SK-N-SH (cell line): ENCODE data around the gene MEF2C. TPM values are rescaled to one million over a fixed set of nuclear protein-coding genes. Genes with fewer than 3 reads are reported as not detected.

ENCODE experiments used
- CTCF ChIA-PET: fragments of 300-600, 350-600 bp; formaldehyde crosslinking; extraction: SDS; loops from one replicate; lab custom pipeline; 2021; lab: Yijun Ruan, JAX
- POLR2A ChIA-PET: fragments of 350-600 bp; sonication (Branson Sonifier 250); formaldehyde crosslinking; extraction: SDS; loops from one replicate; lab custom pipeline; 2020; ENCODE audit warnings: antibody characterized with exemption, inconsistent platforms; lab: Yijun Ruan, JAX
- DNase-seq: peaks from one replicate; pipeline ENCODE4 v3.0.0; 2012
- H2AFZ ChIP-seq: fragments of 200-600 bp; sonication (generic); 2 replicates; pipeline ENCODE4 v1.8.1; 2016; ENCODE audit warnings: antibody characterized with exemption, mild to moderate bottlenecking, low read depth
- H3F3A ChIP-seq: fragments of 200-600 bp; sonication (generic); replicated peaks from 2 replicates; pipeline ENCODE3; 2016; ENCODE audit warnings: antibody characterized with exemption, mild to moderate bottlenecking; ENCODE audit not compliant: insufficient read depth
- H3K27ac ChIP-seq, 2 experiments: fragments of 200-500 bp in 1 of 2; fragments of 200-600 bp in 1 of 2; sonication (Bioruptor generic) in 1 of 2; sonication (generic), shearing (Covaris generic) in 1 of 2; 2 replicates each; pipeline versions ENCODE4 v1.5.1 to v1.6.1; 2014 to 2016; ENCODE audit warnings: low read depth in 2 of 2, inconsistent platforms in 1 of 2, low read length in 1 of 2, mild to moderate bottlenecking in 1 of 2, mixed read lengths in 1 of 2
- H3K27me3 ChIP-seq: fragments of 200-600 bp; sonication (generic), shearing (Covaris generic); 2 replicates; pipeline ENCODE4 v1.6.1; 2016; ENCODE audit warnings: mixed run types; ENCODE audit not compliant: insufficient read depth
- H3K36me3 ChIP-seq, 2 experiments: fragments of 200-500 bp in 1 of 2; fragments of 200-600 bp in 1 of 2; sonication (Bioruptor generic) in 1 of 2; sonication (generic) in 1 of 2; replicated peaks in 1 of 2; 2 replicates each; pipeline versions ENCODE3 to v1.5.1; 2014 to 2016; ENCODE audit warnings: low read length in 1 of 2, mild to moderate bottlenecking in 1 of 2; ENCODE audit not compliant: insufficient read depth in 2 of 2, control insufficient read depth in 1 of 2
- H3K4me1 ChIP-seq, 2 experiments: fragments of 200-500 bp in 1 of 2; fragments of 200-600 bp in 1 of 2; sonication (Bioruptor generic) in 1 of 2; sonication (generic), shearing (Covaris generic) in 1 of 2; 2 replicates each; pipeline versions ENCODE4 v1.5.1 to v1.6.1; 2014 to 2016; ENCODE audit warnings: low read depth in 1 of 2, low read length in 1 of 2, mixed run types in 1 of 2; ENCODE audit not compliant: insufficient read depth in 2 of 2, control insufficient read depth in 1 of 2
- H3K4me2 ChIP-seq: fragments of 200-600 bp; sonication (generic), shearing (Covaris generic); 2 replicates; pipeline ENCODE4 v1.6.1; 2017; ENCODE audit warnings: mixed run types
- H3K4me3 ChIP-seq, 2 experiments: fragments of 200-500 bp in 1 of 2; fragments of 200-600 bp in 1 of 2; sonication (Bioruptor generic) in 1 of 2; sonication (generic), shearing (Covaris generic) in 1 of 2; 2 replicates each; pipeline versions ENCODE4 v1.5.1 to v1.8.1; 2014 to 2016; ENCODE audit warnings: low read depth in 2 of 2, inconsistent platforms in 1 of 2, low read length in 1 of 2, mild to moderate bottlenecking in 1 of 2, mixed read lengths in 1 of 2, moderate library complexity in 1 of 2
- H3K79me2 ChIP-seq: fragments of 200-600 bp; sonication (generic); 2 replicates; pipeline ENCODE4 v1.8.1; 2017; ENCODE audit warnings: mild to moderate bottlenecking; ENCODE audit not compliant: insufficient read depth
- H3K9ac ChIP-seq: fragments of 200-600 bp; sonication (generic); 2 replicates; pipeline ENCODE4 v1.6.1; 2017; ENCODE audit warnings: mixed run types
- H3K9me2 ChIP-seq: fragments of 200-600 bp; sonication (generic); 2 replicates; pipeline ENCODE4 v1.6.1; 2017; ENCODE audit warnings: mixed run types
- H3K9me3 ChIP-seq: fragments of 200-600 bp; sonication (generic); 2 replicates; pipeline ENCODE4 v1.6.1; 2017; ENCODE audit warnings: mixed run types, mild to moderate bottlenecking, moderate library complexity
- H4K20me1 ChIP-seq: fragments of 200-600 bp; sonication (generic); 2 replicates; pipeline ENCODE4 v1.6.1; 2017; ENCODE audit warnings: mild to moderate bottlenecking, mixed run types; ENCODE audit not compliant: insufficient read depth
- CHD2 ChIP-seq: fragments of 150-350 bp; IDR thresholded peaks from 2 replicates; pipeline ENCODE4 v1.6.1; 2018; ENCODE audit warnings: low read length; ENCODE audit not compliant: partially characterized antibody
- CTCF ChIP-seq: fragments of 200-600 bp; sonication (generic); IDR thresholded peaks from 2 replicates; pipeline ENCODE4 v1.6.1; 2017; ENCODE audit warnings: antibody characterized with exemption, mild to moderate bottlenecking, moderate library complexity
- ELF1 ChIP-seq: IDR thresholded peaks from 2 replicates; pipeline ENCODE4 v1.4.0; 2012
- EP300 ChIP-seq, 2 experiments: IDR thresholded peaks; 2 replicates each; pipeline versions ENCODE4 v1.4.0 to v1.6.1; 2012; ENCODE audit warnings: borderline replicate concordance in 1 of 2, low read depth in 1 of 2, low read length in 1 of 2
- EZH2phosphoT487 ChIP-seq: fragments of 200-600 bp; sonication (generic); IDR thresholded peaks from 2 replicates; pipeline ENCODE4 v1.6.1; 2017; ENCODE audit warnings: low read depth, mixed run types, mild to moderate bottlenecking, antibody characterized with exemption, moderate library complexity, borderline replicate concordance
- FOSL2 ChIP-seq: IDR thresholded peaks from 2 replicates; pipeline ENCODE4 v1.4.0; 2012; ENCODE audit warnings: low read depth, mild to moderate bottlenecking, moderate library complexity, borderline replicate concordance
- FOXJ3 ChIP-seq: sonication (generic); formaldehyde crosslinking; IDR thresholded peaks from 2 replicates; pipeline ENCODE4 v1.5.1; 2020; ENCODE audit warnings: mild to moderate bottlenecking, missing genetic modification reagents
- FOXM1 ChIP-seq: IDR thresholded peaks from 2 replicates; pipeline ENCODE4 v1.4.0; 2012; ENCODE audit warnings: low read depth, mild to moderate bottlenecking
- GABPA ChIP-seq: IDR thresholded peaks from 2 replicates; pipeline ENCODE4 v1.4.0; 2012; ENCODE audit warnings: low read depth, mild to moderate bottlenecking
- MEF2A ChIP-seq: IDR thresholded peaks from 2 replicates; pipeline ENCODE4 v1.4.0; 2012; ENCODE audit warnings: low read depth, borderline replicate concordance
- NFIC ChIP-seq: IDR thresholded peaks from 2 replicates; pipeline ENCODE4 v1.4.0; 2012; ENCODE audit warnings: borderline replicate concordance
- NRF1 ChIP-seq: IDR thresholded peaks from 2 replicates; pipeline ENCODE4 v1.6.1; 2012; ENCODE audit warnings: low read depth, mild to moderate bottlenecking, low read length
- POLR2AphosphoS5 ChIP-seq: IDR thresholded peaks from 2 replicates; pipeline ENCODE4 v1.6.1; 2012; ENCODE audit warnings: low read depth, low read length
- RFX5 ChIP-seq: IDR thresholded peaks from 2 replicates; pipeline ENCODE4 v1.6.1; 2012; ENCODE audit warnings: mild to moderate bottlenecking, improper control_type of control experiment, low read length
- RXRA ChIP-seq: IDR thresholded peaks from 2 replicates; pipeline ENCODE4 v1.4.0; 2012; ENCODE audit warnings: low read depth, mild to moderate bottlenecking, borderline replicate concordance
- SMC3 ChIP-seq: IDR thresholded peaks from 2 replicates; pipeline ENCODE4 v1.6.1; 2012; ENCODE audit warnings: low read depth, low read length, improper control_type of control experiment
- TEAD4 ChIP-seq: IDR thresholded peaks from 2 replicates; pipeline ENCODE4 v1.4.0; 2012; ENCODE audit warnings: mild to moderate bottlenecking, borderline replicate concordance; ENCODE audit not compliant: insufficient read depth
- USF1 ChIP-seq: IDR thresholded peaks from 2 replicates; pipeline ENCODE4 v1.4.0; 2012; ENCODE audit warnings: low read depth, borderline replicate concordance
- YY1 ChIP-seq: IDR thresholded peaks from 2 replicates; pipeline ENCODE4 v1.4.0; 2012; ENCODE audit warnings: low read depth, mild to moderate bottlenecking
- WGBS: methylation state at CpG from one replicate; pipeline ENCODE4 v1.1.6; 2017; ENCODE audit warnings: low lambda C conversion rate; 5-methylcytosine and 5-hydroxymethylcytosine counted together
- polyA plus RNA-seq, 3 experiments: library from polyadenylated mRNA; depleted of rRNA; stranded (reverse); fragments of >200 nt; gene quantifications; 2 replicates each; pipeline ENCODE4 v1.2.3, GENCODE V29; 2012
- TF ChIP-seq, protein P1 (sequence below): IDR thresholded peaks from 2 replicates; pipeline ENCODE4 v1.4.0; 2012; ENCODE audit warnings: low read depth, borderline replicate concordance
- TF ChIP-seq, protein P2 (sequence below): fragments of 150-350 bp; IDR thresholded peaks from 2 replicates; pipeline ENCODE4 v1.6.1; 2017; ENCODE audit warnings: antibody characterized with exemption, low read length, low read depth, borderline replicate concordance

MEF2C gene
- polyA plus RNA-seq, 1 of the 3 experiments (the other 2 are of a cell fraction) = 1.2 TPM

- no peak overlapping the region for H3K4me2 ChIP-seq
- H3K9me3 ChIP-seq = no peaks in the 10 kb centered on the region
- CTCF ChIA-PET = interaction anchor here (1.0 to 1.9 kb wide), 2 partner anchors 9 to 14 kb away, joined by 3 to 5 read pairs; no protein-coding TSS in a partner anchor
Observed at GRCh38 chr5:88837817-88838216, 45.2 kb downstream of the MEF2C start.

DNA sequence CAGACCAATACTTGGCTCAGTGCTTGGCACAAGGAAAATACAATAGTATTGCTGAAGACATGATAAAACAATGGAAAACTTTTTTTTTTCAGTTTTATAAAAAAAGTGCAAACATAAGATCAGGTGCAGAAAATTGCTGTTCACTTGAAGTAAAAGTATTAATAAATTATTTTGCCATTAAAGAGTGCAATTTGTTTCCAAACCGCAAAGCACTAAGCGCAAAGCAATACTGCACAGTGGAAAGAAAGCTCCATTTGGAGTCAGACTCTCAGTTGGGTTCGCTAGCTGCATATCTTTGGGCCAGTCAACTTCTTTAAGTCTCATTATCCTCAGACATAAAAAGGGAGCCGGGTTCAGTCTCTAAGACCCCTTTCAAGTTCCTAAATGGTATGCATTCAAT lies 45.8 kb downstream of the MEF2C start:
- H3K27ac ChIP-seq = no peak overlapping the region
- DNase-seq = no peak
- CTCF ChIA-PET = interaction anchor here (1.0 to 1.9 kb wide), 2 partner anchors 9 to 14 kb away, joined by 3 to 5 read pairs; no protein-coding TSS in a partner anchor
- H2AFZ ChIP-seq = no peak overlapping the region
- no peaks in the 10 kb centered on the region for H3F3A ChIP-seq
- POLR2A ChIA-PET = no interaction called here
- no peaks in the 10 kb centered on the region for H3K79me2 ChIP-seq
- WGBS = 93% methylated on average over 4 of the region's 4 CpGs
- H3K9ac ChIP-seq = no peak overlapping the region
- no peaks in the 10 kb centered on the region for H3K9me2 ChIP-seq
- H3K27me3 ChIP-seq = no peaks in the 10 kb centered on the region
- H3K4me1 ChIP-seq = no peaks in the 10 kb centered on the region; a peak in 1 of 4 replicates
- H3K36me3 ChIP-seq = no peaks in the 10 kb centered on the region
- no peaks in the 10 kb centered on the region for H4K20me1 ChIP-seq
- H3K4me2 ChIP-seq = no peak overlapping the region
- no peaks in the 10 kb centered on the region for H3K9me3 ChIP-seq
- H3K4me3 ChIP-seq = no peak overlapping the region
- no peak for TF ChIP-seq NFIC
- TF ChIP-seq POLR2AphosphoS5 = no peak
- TF ChIP-seq USF1 = no peak
- no peak for TF ChIP-seq TEAD4
- no peak for TF ChIP-seq SMC3
- TF ChIP-seq FOXJ3 (CRISPR knock-in tag) = no peak
- TF ChIP-seq EP300 (IDR thresholded peaks at IDR 0.05; ENCODE audit: borderline replicate concordance in 1 of 2, low read depth in 1 of 2, low read length in 1 of 2) = no peak
- TF ChIP-seq NRF1 = no peak
- TF ChIP-seq, protein P1, sequence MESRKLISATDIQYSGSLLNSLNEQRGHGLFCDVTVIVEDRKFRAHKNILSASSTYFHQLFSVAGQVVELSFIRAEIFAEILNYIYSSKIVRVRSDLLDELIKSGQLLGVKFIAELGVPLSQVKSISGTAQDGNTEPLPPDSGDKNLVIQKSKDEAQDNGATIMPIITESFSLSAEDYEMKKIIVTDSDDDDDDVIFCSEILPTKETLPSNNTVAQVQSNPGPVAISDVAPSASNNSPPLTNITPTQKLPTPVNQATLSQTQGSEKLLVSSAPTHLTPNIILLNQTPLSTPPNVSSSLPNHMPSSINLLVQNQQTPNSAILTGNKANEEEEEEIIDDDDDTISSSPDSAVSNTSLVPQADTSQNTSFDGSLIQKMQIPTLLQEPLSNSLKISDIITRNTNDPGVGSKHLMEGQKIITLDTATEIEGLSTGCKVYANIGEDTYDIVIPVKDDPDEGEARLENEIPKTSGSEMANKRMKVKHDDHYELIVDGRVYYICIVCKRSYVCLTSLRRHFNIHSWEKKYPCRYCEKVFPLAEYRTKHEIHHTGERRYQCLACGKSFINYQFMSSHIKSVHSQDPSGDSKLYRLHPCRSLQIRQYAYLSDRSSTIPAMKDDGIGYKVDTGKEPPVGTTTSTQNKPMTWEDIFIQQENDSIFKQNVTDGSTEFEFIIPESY = no peak
- no peak for TF ChIP-seq ELF1
- TF ChIP-seq, protein P2, sequence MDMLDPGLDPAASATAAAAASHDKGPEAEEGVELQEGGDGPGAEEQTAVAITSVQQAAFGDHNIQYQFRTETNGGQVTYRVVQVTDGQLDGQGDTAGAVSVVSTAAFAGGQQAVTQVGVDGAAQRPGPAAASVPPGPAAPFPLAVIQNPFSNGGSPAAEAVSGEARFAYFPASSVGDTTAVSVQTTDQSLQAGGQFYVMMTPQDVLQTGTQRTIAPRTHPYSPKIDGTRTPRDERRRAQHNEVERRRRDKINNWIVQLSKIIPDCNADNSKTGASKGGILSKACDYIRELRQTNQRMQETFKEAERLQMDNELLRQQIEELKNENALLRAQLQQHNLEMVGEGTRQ = no peak
- no peak for TF ChIP-seq CHD2
- TF ChIP-seq FOSL2 = no peak
- TF ChIP-seq YY1 = no peak

More at GRCh38 chr5:88837817-88838216, 45.2 kb downstream of the MEF2C start:
- Histone ChIP-seq H3K36me3 (no peaks in the 10 kb centered on the region), H3K9me2 (no peaks in the 10 kb centered on the region), H3K4me3 (no peak overlapping the region), H3F3A (no peaks in the 10 kb centered on the region)
- DNase-seq = no peak
- no peak for TF ChIP-seq FOXM1
- no peak for TF ChIP-seq RXRA
- TF ChIP-seq MEF2A = no peak
- TF ChIP-seq EZH2phosphoT487 = no peak
- TF ChIP-seq RFX5 = no peak
- TF ChIP-seq TEAD4 = no peak
- no peak for TF ChIP-seq FOXJ3 (CRISPR knock-in tag)
- TF ChIP-seq POLR2AphosphoS5 = no peak
- TF ChIP-seq GABPA = no peak
- no peak for TF ChIP-seq FOSL2
- no peak for TF ChIP-seq CTCF
- TF ChIP-seq CHD2 = no peak
- TF ChIP-seq, all 33 proteins: peak for 0
- Histone ChIP-seq H3K9ac (no peak overlapping the region), H3K27ac (no peak overlapping the region), H2AFZ (no peak overlapping the region), H3K27me3 (no peaks in the 10 kb centered on the region), H4K20me1 (no peaks in the 10 kb centered on the region), H3K79me2 (no peaks in the 10 kb centered on the region), H3K4me1 (no peaks in the 10 kb centered on the region; a peak in 1 of 4 replicates)
- WGBS = 48% methylated on average over 1 of the region's 1 CpG
- POLR2A ChIA-PET = no interaction called here
